LNCAP (cell line): ENCODE results near the gene PPP2R3A.

ENCODE experiments used
- TF ChIP-seq, protein P1 (sequence below): fragments of 450-650 bp; IDR thresholded peaks from 2 replicates; pipeline ENCODE4 v1.5.1; 2017; ENCODE audit warnings: mild to moderate bottlenecking

Gene PPP2R3A

GRCh38 chr3:136008221-136008620 is 42.7 kb downstream of the PPP2R3A start:
- TF ChIP-seq, protein P1, sequence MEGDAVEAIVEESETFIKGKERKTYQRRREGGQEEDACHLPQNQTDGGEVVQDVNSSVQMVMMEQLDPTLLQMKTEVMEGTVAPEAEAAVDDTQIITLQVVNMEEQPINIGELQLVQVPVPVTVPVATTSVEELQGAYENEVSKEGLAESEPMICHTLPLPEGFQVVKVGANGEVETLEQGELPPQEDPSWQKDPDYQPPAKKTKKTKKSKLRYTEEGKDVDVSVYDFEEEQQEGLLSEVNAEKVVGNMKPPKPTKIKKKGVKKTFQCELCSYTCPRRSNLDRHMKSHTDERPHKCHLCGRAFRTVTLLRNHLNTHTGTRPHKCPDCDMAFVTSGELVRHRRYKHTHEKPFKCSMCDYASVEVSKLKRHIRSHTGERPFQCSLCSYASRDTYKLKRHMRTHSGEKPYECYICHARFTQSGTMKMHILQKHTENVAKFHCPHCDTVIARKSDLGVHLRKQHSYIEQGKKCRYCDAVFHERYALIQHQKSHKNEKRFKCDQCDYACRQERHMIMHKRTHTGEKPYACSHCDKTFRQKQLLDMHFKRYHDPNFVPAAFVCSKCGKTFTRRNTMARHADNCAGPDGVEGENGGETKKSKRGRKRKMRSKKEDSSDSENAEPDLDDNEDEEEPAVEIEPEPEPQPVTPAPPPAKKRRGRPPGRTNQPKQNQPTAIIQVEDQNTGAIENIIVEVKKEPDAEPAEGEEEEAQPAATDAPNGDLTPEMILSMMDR = no peak

DNA sequence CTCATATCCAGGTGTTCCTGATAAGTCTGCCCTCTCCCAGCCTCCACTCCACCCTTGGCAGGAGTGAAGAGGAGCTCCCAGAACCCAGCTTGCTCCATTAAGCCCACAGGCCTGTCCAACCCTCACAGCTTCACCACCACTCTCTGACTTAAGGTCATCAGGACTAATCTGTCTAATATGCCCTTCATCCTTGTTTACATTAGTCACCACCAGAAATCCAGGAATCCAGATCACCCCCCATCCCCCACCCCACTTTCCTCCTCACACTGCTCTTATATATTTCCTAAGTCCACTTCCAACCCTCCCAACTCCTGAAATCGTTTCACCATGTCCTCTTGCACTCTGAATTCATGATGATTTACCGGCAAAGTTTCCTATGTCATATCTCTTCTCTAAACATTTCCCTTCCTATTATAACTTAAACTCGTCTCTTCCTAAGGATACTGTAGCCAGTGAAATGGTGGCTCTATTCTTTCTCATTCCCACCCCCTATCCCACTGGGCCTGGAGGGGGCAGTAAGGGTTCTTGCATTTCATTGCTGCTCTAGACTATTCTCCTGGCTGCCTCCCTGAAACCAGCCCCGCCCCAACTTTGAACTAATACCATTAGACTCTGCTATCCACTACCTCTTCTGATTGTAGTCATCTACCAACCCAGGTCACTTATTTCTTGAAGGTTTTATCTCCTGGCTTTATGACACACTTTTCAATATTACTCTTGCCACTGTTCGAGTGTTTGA is 43.4 kb downstream of the PPP2R3A start:
- TF ChIP-seq, protein P1 = no peak

DNA sequence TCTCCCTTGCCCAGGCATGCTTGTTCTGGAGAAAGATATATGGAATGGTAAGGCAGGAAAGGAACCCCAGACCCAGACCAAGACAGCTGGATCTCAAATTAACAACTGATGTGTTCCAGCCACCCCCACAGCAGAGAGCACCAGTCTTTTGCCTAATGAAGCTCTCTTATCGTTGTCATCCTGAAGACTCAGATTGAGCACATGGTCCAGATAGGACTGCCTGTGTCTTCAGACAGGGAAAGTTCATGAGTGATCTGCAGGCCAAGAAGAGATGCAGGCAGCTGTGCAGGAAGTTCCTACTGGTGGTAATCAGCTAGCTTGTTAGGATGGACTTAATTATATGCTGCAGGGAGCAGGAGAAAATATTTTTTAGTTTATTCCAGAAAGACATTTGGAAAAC is 53.3 kb downstream of the PPP2R3A start:
- TF ChIP-seq, protein P1 = no peak

- TF ChIP-seq, protein P1 = no peak
Observed at GRCh38 chr3:136021803-136022202, 56.3 kb downstream of the PPP2R3A start.

DNA sequence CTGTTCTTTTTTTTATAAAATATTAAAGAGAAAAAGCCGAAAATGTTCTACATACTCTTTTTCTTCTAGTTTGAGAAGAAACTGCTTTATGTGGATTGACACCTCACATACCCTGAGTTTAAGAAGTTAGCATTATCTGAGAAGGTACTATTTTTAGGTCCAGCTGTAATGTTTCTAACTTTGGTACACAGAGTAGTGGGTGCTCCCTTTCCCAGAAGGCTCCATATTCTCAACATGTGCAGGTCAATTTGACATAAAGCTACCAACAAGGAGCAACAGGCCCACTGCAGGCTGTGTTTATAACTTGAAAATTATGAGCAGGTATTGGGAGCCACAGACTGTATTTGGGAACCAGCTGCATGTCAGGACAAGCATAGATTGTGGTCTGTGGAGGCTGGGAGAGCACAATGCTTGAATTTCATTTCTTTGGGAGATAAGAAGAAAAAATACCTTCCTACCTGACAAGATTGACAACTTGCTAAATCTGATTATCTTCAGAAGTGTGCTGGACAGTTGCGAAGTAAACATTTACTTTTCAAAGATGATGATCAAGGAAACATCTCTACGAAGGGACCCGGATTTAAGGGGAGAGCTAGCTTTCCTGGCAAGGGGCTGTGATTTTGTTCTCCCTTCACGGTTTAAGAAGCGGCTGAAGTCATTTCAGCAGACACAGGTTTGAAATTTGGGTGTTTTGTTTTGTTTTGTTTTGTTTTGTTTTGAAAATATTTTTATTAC is 57.2 kb downstream of the PPP2R3A start:
- TF ChIP-seq, protein P1 = no peak

DNA sequence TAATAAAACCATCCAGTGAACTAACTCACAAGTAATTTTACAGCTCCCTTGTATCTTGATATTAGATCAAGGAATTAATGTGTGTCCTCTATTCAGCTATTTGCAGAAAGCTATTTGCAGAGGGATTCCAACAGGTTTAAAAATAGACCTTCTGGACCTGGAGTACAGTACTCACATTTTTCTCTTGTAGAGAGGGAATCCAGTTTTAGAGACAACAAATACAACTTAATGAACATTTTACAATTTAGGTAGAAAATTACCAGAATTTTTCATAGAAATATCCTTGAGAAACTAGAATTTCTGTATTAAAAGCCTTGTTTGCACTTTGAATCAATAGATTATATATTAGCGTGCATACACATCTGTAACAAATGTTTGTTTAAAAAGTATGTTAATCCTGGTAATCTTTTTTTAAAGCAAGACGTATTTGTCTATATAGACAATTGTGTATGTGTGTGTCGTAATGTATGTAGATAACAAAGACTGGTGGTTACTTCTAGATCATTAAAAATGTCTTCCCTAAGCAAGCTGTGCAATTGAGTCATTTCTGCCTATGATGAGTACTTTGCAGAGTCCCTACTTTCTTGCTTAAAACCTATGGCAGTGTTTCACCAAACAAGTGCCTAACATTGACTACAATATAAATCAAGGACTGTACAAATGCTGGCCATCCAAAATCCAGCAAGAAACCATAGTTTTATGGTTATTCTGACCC is 57.9 kb downstream of the PPP2R3A start:
- TF ChIP-seq, protein P1 = no peak

GRCh38 chr3:136036306-136036705 is 70.8 kb downstream of the PPP2R3A start:
- TF ChIP-seq, protein P1 = no peak
